ENCODE results near the gene ACSBG1.

GRCh38 chr15:78146425-78147154, 87.8 kb downstream of the ACSBG1 start:
- TF ChIP-seq SP1 (IDR thresholded peaks at IDR 0.05) (no peak), ARNT (IDR thresholded peaks at IDR 0.05) (no peak), SUZ12 (IDR thresholded peaks at IDR 0.05) (no peak), BHLHE40 (IDR thresholded peaks at IDR 0.05; ENCODE audit: borderline replicate concordance) (no peak), LEF1 (IDR thresholded peaks at IDR 0.05; ENCODE audit: borderline replicate concordance) (no peak), FOXK2 (IDR thresholded peaks at IDR 0.05) (no peak)

All from HEK293T (cell line).